ENCODE measurements around the gene COL4A5. TPM values are rescaled to one million over a fixed set of nuclear protein-coding genes. Genes with fewer than 3 reads are reported as not detected.

The COL4A5 gene
- total RNA-seq, 2 donors from 2014 or later: 2.7 to 7.0 TPM

- H3K27me3 ChIP-seq: no peaks in the 10 kb centered on the region
- H3K4me1 ChIP-seq: no peaks in the 10 kb centered on the region
- no peaks in the 10 kb centered on the region for H3K36me3 ChIP-seq
- no peak overlapping the region for H3K27ac ChIP-seq
- TF ChIP-seq, protein P1, sequence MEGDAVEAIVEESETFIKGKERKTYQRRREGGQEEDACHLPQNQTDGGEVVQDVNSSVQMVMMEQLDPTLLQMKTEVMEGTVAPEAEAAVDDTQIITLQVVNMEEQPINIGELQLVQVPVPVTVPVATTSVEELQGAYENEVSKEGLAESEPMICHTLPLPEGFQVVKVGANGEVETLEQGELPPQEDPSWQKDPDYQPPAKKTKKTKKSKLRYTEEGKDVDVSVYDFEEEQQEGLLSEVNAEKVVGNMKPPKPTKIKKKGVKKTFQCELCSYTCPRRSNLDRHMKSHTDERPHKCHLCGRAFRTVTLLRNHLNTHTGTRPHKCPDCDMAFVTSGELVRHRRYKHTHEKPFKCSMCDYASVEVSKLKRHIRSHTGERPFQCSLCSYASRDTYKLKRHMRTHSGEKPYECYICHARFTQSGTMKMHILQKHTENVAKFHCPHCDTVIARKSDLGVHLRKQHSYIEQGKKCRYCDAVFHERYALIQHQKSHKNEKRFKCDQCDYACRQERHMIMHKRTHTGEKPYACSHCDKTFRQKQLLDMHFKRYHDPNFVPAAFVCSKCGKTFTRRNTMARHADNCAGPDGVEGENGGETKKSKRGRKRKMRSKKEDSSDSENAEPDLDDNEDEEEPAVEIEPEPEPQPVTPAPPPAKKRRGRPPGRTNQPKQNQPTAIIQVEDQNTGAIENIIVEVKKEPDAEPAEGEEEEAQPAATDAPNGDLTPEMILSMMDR (IDR thresholded peaks at IDR 0.05): no peak
- DNase-seq: no peak
- intact Hi-C loops (cut with DNase I): no loop called here
- no peak overlapping the region for H3K9ac ChIP-seq (ENCODE audit: low read depth in 2 of 2, low read length in 2 of 2)
- H3K4me3 ChIP-seq: no peak overlapping the region
- H3K9me3 ChIP-seq: no peaks in the 10 kb centered on the region
Observed at GRCh38 chrX:108614616-108615015, 175.0 kb downstream of the COL4A5 start.

DNA sequence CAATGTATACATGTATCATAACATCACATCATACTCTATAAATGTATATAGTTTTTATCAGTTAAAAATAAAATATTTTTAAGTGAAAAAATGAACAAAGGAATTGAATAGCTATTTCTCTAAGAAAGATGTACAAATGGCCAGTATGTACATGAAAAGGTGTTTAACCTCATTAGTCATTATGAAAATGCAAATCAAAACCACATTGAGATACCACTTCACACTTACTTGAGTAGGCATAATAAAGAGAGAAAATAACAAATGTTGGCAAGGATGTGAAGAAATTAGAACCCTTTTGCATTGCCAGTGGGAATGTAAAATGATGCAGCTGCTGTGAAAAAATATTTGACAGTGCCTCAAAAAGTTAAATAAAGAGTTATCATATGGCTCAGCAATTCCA is 201.2 kb downstream of the COL4A5 start:
- no peak for DNase-seq
- no peaks in the 10 kb centered on the region for H3K36me3 ChIP-seq
- intact Hi-C loops (cut with DNase I): no loop called here
- no peak overlapping the region for H3K27ac ChIP-seq
- TF ChIP-seq, protein P1 (IDR thresholded peaks at IDR 0.05): no peak
- H3K4me3 ChIP-seq: no peak overlapping the region
- no peak overlapping the region for H3K9ac ChIP-seq (ENCODE audit: low read depth in 2 of 2, low read length in 2 of 2)
- no peaks in the 10 kb centered on the region for H3K4me1 ChIP-seq
- H3K9me3 ChIP-seq: no peaks in the 10 kb centered on the region
- no peaks in the 10 kb centered on the region for H3K27me3 ChIP-seq

DNA sequence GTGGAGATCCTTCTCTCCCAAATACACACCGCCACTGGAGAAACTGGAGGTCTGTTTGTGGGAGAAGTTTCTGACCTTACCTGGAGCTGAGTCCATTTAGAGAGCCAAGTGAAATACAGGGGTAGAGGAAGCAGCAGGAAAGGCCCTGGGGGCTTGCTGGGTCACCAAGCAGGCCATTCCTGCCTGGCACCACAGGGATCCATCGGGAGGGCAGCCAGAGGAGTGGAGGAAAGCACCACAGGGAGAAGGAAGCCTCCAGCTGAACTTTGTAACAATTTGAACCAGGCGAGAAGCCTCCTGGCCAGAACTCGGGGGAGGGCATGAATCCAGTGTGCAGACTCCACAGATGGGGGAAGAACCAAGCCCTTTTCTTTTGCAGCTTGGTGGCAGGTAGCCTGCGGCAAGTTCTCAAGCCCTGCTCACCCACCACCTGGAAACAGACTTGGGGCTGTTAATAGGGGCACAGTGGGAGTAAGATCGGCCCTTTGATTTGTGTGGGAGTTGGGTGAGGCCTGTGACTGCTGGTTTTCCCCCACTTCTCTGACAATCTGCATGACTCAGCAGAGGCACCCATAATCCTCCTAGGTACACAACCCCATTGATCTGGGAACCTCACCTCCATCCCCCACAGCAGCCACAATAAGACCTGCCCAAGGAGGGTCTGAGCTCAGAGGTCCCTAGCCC is 202.1 kb downstream of the COL4A5 start:
- no peaks in the 10 kb centered on the region for H3K4me1 ChIP-seq
- H3K4me3 ChIP-seq: no peak overlapping the region
- no peak overlapping the region for H3K27ac ChIP-seq
- H3K9me3 ChIP-seq: no peaks in the 10 kb centered on the region
- H3K9ac ChIP-seq (ENCODE audit: low read depth in 2 of 2, low read length in 2 of 2): no peak overlapping the region
- no peaks in the 10 kb centered on the region for H3K36me3 ChIP-seq
- TF ChIP-seq, protein P1 (IDR thresholded peaks at IDR 0.05): no peak
- intact Hi-C loops (cut with DNase I): no loop called here
- H3K27me3 ChIP-seq: no peaks in the 10 kb centered on the region
- no peak for DNase-seq

DNA sequence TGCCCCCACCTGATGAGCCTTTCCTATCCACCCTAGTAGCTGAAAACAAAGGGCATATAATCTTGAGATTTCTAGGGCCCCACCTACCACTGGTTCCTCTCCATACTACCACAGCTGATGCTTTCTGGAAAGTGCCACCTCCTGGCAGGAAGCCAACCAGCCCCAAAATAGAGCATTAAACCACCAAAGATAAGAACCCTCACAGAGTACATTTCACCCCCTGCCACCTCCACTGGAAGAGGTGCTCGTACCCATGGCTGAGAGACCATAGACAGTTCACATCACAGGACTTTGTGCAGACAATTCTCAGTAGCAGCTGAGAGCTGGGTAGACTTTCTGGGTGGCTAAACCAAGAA is 202.6 kb downstream of the COL4A5 start:
- TF ChIP-seq, protein P1 (IDR thresholded peaks at IDR 0.05): no peak
- DNase-seq: no peak

DNA sequence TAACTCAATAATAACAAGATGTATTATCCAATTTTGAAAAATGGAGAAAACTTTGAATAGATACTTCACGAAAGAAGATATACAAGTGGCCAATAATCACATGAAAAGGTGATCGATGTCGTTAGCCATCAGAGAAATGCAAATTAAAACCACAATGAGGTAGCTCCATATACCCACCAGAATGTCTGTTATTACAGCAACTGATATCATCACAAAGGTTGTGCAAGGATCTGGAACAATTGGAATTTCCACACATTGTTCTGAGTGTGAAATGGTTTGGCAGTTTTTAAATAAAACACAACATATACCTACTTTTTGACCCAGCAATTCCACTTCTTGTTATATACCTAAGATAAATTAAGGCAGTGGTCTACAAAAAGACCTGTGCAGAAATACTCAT is 225.1 kb downstream of the COL4A5 start:
- Histone ChIP-seq H3K27ac (no peak overlapping the region), H3K9ac (ENCODE audit: low read depth in 2 of 2, low read length in 2 of 2) (no peak overlapping the region), H3K4me1 (no peaks in the 10 kb centered on the region), H3K9me3 (no peaks in the 10 kb centered on the region), H3K27me3 (no peaks in the 10 kb centered on the region), H3K36me3 (no peaks in the 10 kb centered on the region), H3K4me3 (no peak overlapping the region)
- intact Hi-C loops (cut with DNase I): no loop called here
- TF ChIP-seq, protein P1 (IDR thresholded peaks at IDR 0.05): no peak
- no peak for DNase-seq

More for the DNA sequence above, 202.6 kb downstream of the COL4A5 start:
- H3K4me3 ChIP-seq: no peak overlapping the region
- no peaks in the 10 kb centered on the region for H3K36me3 ChIP-seq
- no peak overlapping the region for H3K9ac ChIP-seq (ENCODE audit: low read depth in 2 of 2, low read length in 2 of 2)
- H3K4me1 ChIP-seq: no peaks in the 10 kb centered on the region
- no peaks in the 10 kb centered on the region for H3K27me3 ChIP-seq
- intact Hi-C loops (cut with DNase I): no loop called here
- H3K9me3 ChIP-seq: no peaks in the 10 kb centered on the region
- no peak overlapping the region for H3K27ac ChIP-seq
